ENCODE measurements around the gene RNASEH2A.

RNASEH2A gene

DNA sequence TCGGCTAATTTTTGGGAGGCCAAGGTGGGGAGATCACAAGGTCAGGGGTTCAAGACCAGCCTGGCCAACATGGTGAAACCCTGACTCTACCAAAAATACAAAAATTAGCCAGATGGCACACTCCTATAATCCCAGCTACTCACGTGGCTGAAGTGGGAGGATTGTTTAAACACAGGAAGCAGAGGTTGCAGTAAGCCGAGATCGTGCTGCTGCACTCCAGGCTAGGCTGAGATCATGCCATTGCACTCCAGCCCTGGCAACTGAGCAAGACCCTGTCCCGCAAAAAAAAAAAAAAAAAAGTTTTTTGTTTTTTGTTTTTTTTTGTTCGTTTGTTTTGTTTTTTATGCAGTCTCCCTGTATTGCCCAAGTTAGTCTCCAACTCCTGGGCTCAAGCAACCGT is 53.2 kb downstream of the RNASEH2A start:
- no peak for DNase-seq (ENCODE audit: low read depth in 2 of 2)

Data from stimulated activated CD4-positive, alpha-beta T cell treated with anti-CD3 and anti-CD28 coated beads, Interleukin-1b, Interleukin-23, amount 100 ng/mL, for 1 hour (primary cell).